Stimulated activated CD8-positive, alpha-beta memory T cell treated with anti-CD3 and anti-CD28 coated beads, Interleukin-12 subunit alpha, Interleukin-12 subunit beta, amount 100 ng/mL, for 1 hour (primary cell): ENCODE data around the gene UMAD1.

Experiments
- DNase-seq: peaks from one replicate; pipeline ENCODE4 v3.0.0-alpha.2; 2020; ENCODE audit warnings: low read depth

UMAD1 gene

DNA sequence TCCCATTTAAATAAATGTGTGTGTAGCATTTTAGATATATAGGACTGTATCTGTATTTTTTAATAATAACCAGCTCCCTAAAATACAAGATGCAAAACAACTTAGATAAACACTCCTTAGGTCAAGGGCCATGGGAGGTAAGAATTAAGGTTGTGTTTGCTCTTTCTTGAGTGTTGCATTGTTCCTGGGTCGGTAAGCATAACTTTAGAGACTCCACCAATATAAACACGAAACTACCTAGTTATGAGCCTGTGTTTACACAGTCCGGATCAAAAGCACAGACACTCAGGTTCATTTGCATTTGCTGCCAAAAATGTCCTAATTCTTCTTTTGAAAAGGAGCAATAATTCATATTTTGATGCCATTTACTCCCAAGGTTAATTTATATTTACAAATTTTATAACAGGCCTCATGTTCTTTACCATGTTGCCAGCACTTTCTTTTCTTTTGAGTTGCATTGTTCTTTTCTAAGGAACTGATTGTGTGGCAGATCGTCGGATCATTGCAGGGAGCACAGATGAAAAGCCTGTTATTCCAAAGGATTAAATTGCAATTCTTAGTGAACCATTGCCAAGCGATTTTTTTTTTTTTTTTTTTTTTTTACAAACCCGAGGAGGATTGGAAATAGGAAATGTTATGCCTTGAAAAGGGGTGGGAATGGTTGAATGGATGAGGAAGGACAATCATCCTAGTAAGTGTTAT lies 282.3 kb downstream of the UMAD1 start:
- no peak for DNase-seq

DNA sequence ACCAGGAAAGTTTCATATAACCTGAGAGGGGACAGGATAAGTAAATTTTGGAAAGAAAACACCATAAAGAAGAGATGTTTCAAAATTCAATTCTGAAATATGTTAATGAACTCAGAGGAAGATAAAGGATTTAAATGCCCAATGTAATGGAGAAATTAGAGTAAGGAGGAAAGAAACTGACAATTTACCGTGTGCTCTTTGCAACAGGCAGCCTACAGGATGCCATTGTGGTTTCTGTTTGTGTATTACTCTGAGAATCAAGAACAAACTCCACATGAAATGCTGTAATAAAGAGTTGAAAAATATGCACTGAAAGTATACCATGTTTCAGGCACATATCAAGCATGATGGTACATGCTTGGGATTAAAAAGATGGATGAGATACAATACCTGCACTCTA lies 283.3 kb downstream of the UMAD1 start:
- no peak for DNase-seq

DNA sequence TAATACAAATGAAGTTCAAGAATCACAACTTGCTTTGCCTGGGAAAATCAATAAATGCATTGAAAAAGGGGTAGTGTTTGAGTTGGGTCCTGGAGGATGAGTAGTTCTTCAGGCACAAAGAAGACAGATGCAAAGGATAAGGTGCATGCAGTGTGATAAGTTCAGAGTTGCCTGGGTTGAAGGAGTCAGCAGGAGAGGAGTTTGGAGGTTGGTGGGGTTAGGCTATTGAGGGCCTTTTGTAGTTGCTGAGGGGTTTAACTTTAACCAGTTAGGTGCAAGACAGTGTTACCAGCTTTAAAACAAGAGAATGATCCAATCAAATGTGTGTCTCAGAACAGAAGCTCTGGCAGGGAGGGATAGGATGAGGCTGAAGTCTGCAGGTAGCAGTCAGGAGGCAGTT lies 283.8 kb downstream of the UMAD1 start:
- DNase-seq: no peak
